ENCODE measurements around the gene DAPK1.

Gene DAPK1

GRCh38 chr9:87551772-87552217, 54.1 kb downstream of the DAPK1 start:
- no peak for DNase-seq (ENCODE audit: low read depth)
- in situ Hi-C loops (cut with HindIII; ENCODE audit: low sequenced_read_pairs), result no loop called here
- H3K4me3 ChIP-seq (ENCODE audit: low read depth, low read length), result no peak overlapping the region
- TF ChIP-seq CTCF (IDR thresholded peaks at IDR 0.05; ENCODE audit: low read depth, low read length, missing control alignments), result no peak

GRCh38 chr9:87554171-87554910, 56.7 kb downstream of the DAPK1 start:
- TF ChIP-seq CTCF (IDR thresholded peaks at IDR 0.05; ENCODE audit: low read depth, low read length, missing control alignments), result no peak
- in situ Hi-C loops (cut with HindIII; ENCODE audit: low sequenced_read_pairs), result no loop called here
- no peak for DNase-seq (ENCODE audit: low read depth)
- no peak overlapping the region for H3K4me3 ChIP-seq (ENCODE audit: low read depth, low read length)

GRCh38 chr9:87554976-87555375, 57.3 kb downstream of the DAPK1 start:
- no peak for TF ChIP-seq CTCF (IDR thresholded peaks at IDR 0.05; ENCODE audit: low read depth, low read length, missing control alignments)
- in situ Hi-C loops (cut with HindIII; ENCODE audit: low sequenced_read_pairs), result no loop called here
- no peak overlapping the region for H3K4me3 ChIP-seq (ENCODE audit: low read depth, low read length)

DNA sequence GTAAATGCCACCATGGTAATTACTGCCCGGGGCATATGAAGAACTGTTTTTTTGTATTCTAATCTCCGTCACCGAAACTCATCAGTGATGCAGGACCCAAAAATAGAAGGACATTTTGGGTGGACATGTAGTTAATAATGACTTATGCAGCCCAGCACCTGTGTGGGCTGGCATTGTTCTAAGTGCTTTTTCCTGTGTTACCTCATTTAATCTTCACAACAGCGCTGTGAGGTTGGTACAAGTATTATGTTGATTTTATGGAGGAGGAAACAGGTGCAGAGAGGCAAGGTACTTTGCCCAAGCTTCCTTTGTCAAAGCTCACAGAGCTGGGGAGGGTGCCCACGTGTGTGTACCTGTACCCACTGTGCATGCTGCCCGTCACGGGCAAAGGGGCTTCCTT, 58.4 kb downstream of the DAPK1 start:
- DNase-seq (ENCODE audit: low read depth), result no peak
- in situ Hi-C loops (cut with HindIII; ENCODE audit: low sequenced_read_pairs), result no loop called here
- no peak for TF ChIP-seq CTCF (IDR thresholded peaks at IDR 0.05; ENCODE audit: low read depth, low read length, missing control alignments)
- H3K4me3 ChIP-seq (ENCODE audit: low read depth, low read length), result no peak overlapping the region

More at GRCh38 chr9:87554976-87555375, 57.3 kb downstream of the DAPK1 start:
- no peak for DNase-seq (ENCODE audit: low read depth)

- TF ChIP-seq CTCF (IDR thresholded peaks at IDR 0.05; ENCODE audit: low read depth, low read length, missing control alignments), result no peak
- no peak overlapping the region for H3K4me3 ChIP-seq (ENCODE audit: low read depth, low read length)
- DNase-seq (ENCODE audit: low read depth), result no peak
- in situ Hi-C loops (cut with HindIII; ENCODE audit: low sequenced_read_pairs), result no loop called here
Measured at GRCh38 chr9:87556821-87557220, 59.2 kb downstream of the DAPK1 start.

DNA sequence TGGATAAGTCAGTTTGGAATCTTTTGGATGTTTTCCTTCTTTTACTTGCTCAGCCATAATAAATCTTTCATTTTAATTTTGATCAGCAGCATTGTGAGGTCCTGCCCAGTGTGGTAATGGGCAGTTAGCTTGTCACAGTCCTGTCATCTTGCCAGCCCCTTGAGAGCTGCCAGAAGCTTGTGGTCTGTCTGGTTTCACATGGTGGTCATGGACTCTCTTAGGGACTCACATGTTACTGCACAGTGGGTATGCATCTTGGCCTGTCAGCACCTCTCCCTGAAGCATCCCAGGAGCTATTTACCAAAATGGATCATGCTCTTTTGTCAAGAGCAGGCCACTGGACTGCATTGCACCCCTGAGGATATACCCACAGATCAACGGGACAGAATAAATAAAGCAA, 60.3 kb downstream of the DAPK1 start:
- TF ChIP-seq CTCF (IDR thresholded peaks at IDR 0.05; ENCODE audit: low read depth, low read length, missing control alignments), result no peak
- in situ Hi-C loops (cut with HindIII; ENCODE audit: low sequenced_read_pairs), result no loop called here

More for the DNA sequence above, 60.3 kb downstream of the DAPK1 start:
- H3K4me3 ChIP-seq (ENCODE audit: low read depth, low read length), result no peak overlapping the region
- peak; percentile 52 for DNase-seq (ENCODE audit: low read depth)
